ENCODE measurements around the gene LINC00305.

DNA sequence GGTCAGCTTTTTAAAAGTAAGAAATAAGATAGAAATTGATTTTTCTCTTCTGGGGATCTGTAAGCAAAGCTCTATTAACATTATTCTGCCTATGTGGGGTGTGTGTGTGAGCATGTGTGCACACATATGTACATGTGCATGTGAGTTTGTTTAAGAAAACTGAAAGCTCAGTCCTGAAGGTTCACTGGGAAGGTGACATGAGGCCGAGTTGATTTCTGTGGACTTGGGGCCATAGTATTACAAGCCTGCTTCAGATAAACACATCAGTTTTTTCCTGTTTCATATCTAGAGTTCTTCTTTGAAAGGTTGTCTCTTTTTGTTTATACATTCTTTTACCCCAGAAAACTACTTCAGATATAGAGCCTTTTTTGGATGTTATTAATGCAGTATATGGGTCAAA is 95.6 kb downstream of the LINC00305 start:
- no peak for TF ChIP-seq CTCF (IDR thresholded peaks at IDR 0.05)
- no peak for TF ChIP-seq POLR2A (IDR thresholded peaks at IDR 0.05)

All from uterus (tissue), 2 donors.